Upper lobe of left lung (tissue), 6 donors: ENCODE measurements around the gene SFRP2. TPM values are rescaled to one million over a fixed set of nuclear protein-coding genes. Genes with fewer than 3 reads are reported as not detected.

Experiments used
- ATAC-seq, 2 donors: fragments of 200-7000 bp; cut with Tn5 transposase; one replicate each; pipeline ENCODE4 v1.9.1; 2022; ENCODE audit warnings: mild to moderate bottlenecking in 2 of 2, moderate library complexity in 2 of 2; ENCODE audit not compliant: low FRiP score in 2 of 2
- DNase-seq, 2 donors: peaks; one replicate each; pipeline ENCODE4 v3.0.0-alpha.2; 2019 to 2020
- H3K27ac ChIP-seq, 4 donors: fragments of 200-600 bp; sonication (generic); one replicate each; pipeline ENCODE4 v1.5.1; 2016 to 2019
- H3K27me3 ChIP-seq, 4 donors: fragments of 200-600 bp; sonication (generic); one replicate each; pipeline ENCODE4 v1.5.1; 2017 to 2019
- H3K36me3 ChIP-seq, 4 donors: fragments of 200-600 bp; sonication (generic); one replicate each; pipeline ENCODE4 v1.5.1; 2016 to 2019
- H3K4me1 ChIP-seq, 4 donors: fragments of 200-600 bp; sonication (generic); one replicate each; pipeline ENCODE4 v1.5.1; 2018 to 2019
- H3K4me3 ChIP-seq, 4 donors: fragments of 200-600 bp; sonication (generic); one replicate each; pipeline ENCODE4 v1.5.1; 2017 to 2019; ENCODE audit warnings: mild to moderate bottlenecking in 2 of 4, moderate library complexity in 1 of 4
- H3K9me3 ChIP-seq, 4 donors: fragments of 200-600 bp; sonication (generic); one replicate each; pipeline ENCODE4 v1.5.1; 2018 to 2019
- CTCF ChIP-seq, 6 experiments: fragments of 450-650 bp in 4 of 6; fragments of 200-600 bp in 2 of 6; sonication (generic) in 2 of 6; IDR thresholded peaks; one replicate each; pipeline ENCODE4 v1.5.1; 2016 to 2019; ENCODE audit warnings: antibody characterized with exemption in 6 of 6
- EP300 ChIP-seq, 4 donors: sonication (generic); formaldehyde crosslinking; IDR thresholded peaks; one replicate each; pipeline ENCODE4 v1.5.1; 2017; ENCODE audit warnings: antibody characterized with exemption in 4 of 4, control low read depth in 2 of 4
- POLR2A ChIP-seq, 4 donors: fragments of 450-650 bp; IDR thresholded peaks; one replicate each; pipeline ENCODE4 v1.5.1; 2016 to 2017; ENCODE audit warnings: antibody characterized with exemption in 4 of 4, mild to moderate bottlenecking in 2 of 4
- POLR2AphosphoS5 ChIP-seq, 2 donors: sonication (generic); formaldehyde crosslinking; IDR thresholded peaks; one replicate each; pipeline ENCODE4 v1.5.1; 2017; ENCODE audit warnings: antibody characterized with exemption in 2 of 2
- WGBS, 2 donors: methylation state at CpG; one replicate each; pipeline ENCODE4 v1.1.5; 2017 to 2018; 5-methylcytosine and 5-hydroxymethylcytosine counted together
- total RNA-seq, 6 donors: library from RNA; depleted of rRNA in 4 of 6; stranded (reverse); fragments of >200 nt in 4 of 6; gene quantifications; one replicate each; pipeline versions ENCODE4 v1.1.0 to v1.2.1, GENCODE V29; 2016 to 2021
- donor health status: DM: no; HTN: no; CAD: no; lungs with moderate emphysema.
- donor health status: DM: no; HTN: yes; CAD: no; lungs with severe emphysema.

The SFRP2 gene
- total RNA-seq, 6 donors from 2014 or later, result 0.98 to 45.2 (median 3.2) TPM; not detected in 1

- no peak for DNase-seq
- 38 to 59% methylated on average over 2 of the region's 2 CpGs for WGBS, 2 donors
- Histone ChIP-seq H3K9me3 (no peaks in the 10 kb centered on the region), H3K27ac (no peak overlapping the region), H3K4me1 (no peaks in the 10 kb centered on the region), H3K36me3 (no peaks in the 10 kb centered on the region), H3K4me3 (no peak overlapping the region), H3K27me3 (no peaks in the 10 kb centered on the region)
- peak in 1 of 2 donors; percentile 70 for ATAC-seq
- TF ChIP-seq POLR2A (IDR thresholded peaks at IDR 0.05) (no peak), POLR2AphosphoS5 (IDR thresholded peaks at IDR 0.05) (no peak), EP300 (IDR thresholded peaks at IDR 0.05) (no peak), CTCF (IDR thresholded peaks at IDR 0.05) (no peak)
Observed at GRCh38 chr4:153799694-153800074, 10.8 kb upstream of the SFRP2 start.

- Histone ChIP-seq H3K4me3 (no peak overlapping the region), H3K36me3 (no peaks in the 10 kb centered on the region), H3K27me3 (no peaks in the 10 kb centered on the region), H3K9me3 (no peaks in the 10 kb centered on the region), H3K4me1 (no peaks in the 10 kb centered on the region), H3K27ac (no peak overlapping the region)
- peak in 1 of 2 donors; percentile 60 for ATAC-seq
- 67 to 78% methylated on average over 3 of the region's 3 CpGs for WGBS, 2 donors
- DNase-seq, result no peak
- TF ChIP-seq POLR2A (IDR thresholded peaks at IDR 0.05), result no peak
- TF ChIP-seq EP300 (IDR thresholded peaks at IDR 0.05), result no peak
- no peak for TF ChIP-seq CTCF (IDR thresholded peaks at IDR 0.05)
- TF ChIP-seq POLR2AphosphoS5 (IDR thresholded peaks at IDR 0.05), result no peak
Observed at GRCh38 chr4:153798901-153799693, 10.2 kb upstream of the SFRP2 start.

GRCh38 chr4:153798420-153798819 is 9.5 kb upstream of the SFRP2 start:
- Histone ChIP-seq H3K27ac (no peak overlapping the region), H3K27me3 (no peaks in the 10 kb centered on the region), H3K36me3 (no peaks in the 10 kb centered on the region), H3K4me3 (no peak overlapping the region), H3K4me1 (no peaks in the 10 kb centered on the region), H3K9me3 (no peaks in the 10 kb centered on the region)
- WGBS, 2 donors, result 49 to 66% methylated on average over 3 of the region's 3 CpGs
- ATAC-seq, result no peak
- DNase-seq, result no peak
- TF ChIP-seq POLR2AphosphoS5 (IDR thresholded peaks at IDR 0.05) (no peak), EP300 (IDR thresholded peaks at IDR 0.05) (no peak), POLR2A (IDR thresholded peaks at IDR 0.05) (no peak), CTCF (IDR thresholded peaks at IDR 0.05) (no peak)

- Histone ChIP-seq H3K27me3 (peaks cover 0 to 43% (median 24%) of the 10 kb centered on the region in 4 donors), H3K4me3 (no peak overlapping the region), H3K9me3 (no peaks in the 10 kb centered on the region), H3K4me1 (peaks cover 11 to 39% (median 28%) of the 10 kb centered on the region in 4 donors), H3K36me3 (no peaks in the 10 kb centered on the region), H3K27ac (no peak overlapping the region)
- WGBS, 2 donors, result 71 to 83% methylated on average over 5 of the region's 5 CpGs
- ATAC-seq, result no peak
- DNase-seq, result no peak
- TF ChIP-seq POLR2A (IDR thresholded peaks at IDR 0.05) (no peak), POLR2AphosphoS5 (IDR thresholded peaks at IDR 0.05) (no peak), CTCF (IDR thresholded peaks at IDR 0.05) (no peak), EP300 (IDR thresholded peaks at IDR 0.05) (no peak)
Observed at GRCh38 chr4:153794006-153794405, 5.1 kb upstream of the SFRP2 start.
